Stimulated activated CD8-positive, alpha-beta memory T cell treated with anti-CD3 and anti-CD28 coated beads, Interleukin-12 subunit alpha, Interleukin-12 subunit beta, amount 100 ng/mL, for 4 hours (primary cell): Measurements from ENCODE around the gene PDZRN4.
"Not testable (repeated sequence)": the region's sequence is repeated elsewhere in the genome, so short reads cannot be mapped to it uniquely, and the experiment has no call there.

Source experiments
- DNase-seq: peaks from one replicate; pipeline ENCODE4 v3.0.0-alpha.2; 2020; ENCODE audit warnings: low read depth

Gene PDZRN4

DNA sequence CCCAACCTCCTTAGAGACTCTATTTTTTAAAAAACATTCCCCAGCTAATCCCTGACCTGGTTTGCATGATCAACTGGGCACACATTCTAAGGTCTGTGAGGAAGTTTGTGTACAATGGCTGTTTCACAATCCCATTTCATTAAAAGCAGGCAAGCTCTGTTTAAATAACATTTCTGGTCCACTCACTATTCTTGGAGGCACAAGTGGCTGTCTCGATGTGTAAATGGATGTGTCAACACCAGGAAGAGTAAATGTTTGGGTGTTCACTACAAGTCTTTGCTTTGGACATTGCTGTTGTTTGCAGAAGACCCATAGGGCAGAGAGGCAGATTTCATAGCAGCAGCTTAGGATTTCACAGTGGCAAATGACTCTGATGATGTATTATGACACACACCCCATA lies 98.3 kb downstream of the PDZRN4 start:
- DNase-seq = no peak

DNA sequence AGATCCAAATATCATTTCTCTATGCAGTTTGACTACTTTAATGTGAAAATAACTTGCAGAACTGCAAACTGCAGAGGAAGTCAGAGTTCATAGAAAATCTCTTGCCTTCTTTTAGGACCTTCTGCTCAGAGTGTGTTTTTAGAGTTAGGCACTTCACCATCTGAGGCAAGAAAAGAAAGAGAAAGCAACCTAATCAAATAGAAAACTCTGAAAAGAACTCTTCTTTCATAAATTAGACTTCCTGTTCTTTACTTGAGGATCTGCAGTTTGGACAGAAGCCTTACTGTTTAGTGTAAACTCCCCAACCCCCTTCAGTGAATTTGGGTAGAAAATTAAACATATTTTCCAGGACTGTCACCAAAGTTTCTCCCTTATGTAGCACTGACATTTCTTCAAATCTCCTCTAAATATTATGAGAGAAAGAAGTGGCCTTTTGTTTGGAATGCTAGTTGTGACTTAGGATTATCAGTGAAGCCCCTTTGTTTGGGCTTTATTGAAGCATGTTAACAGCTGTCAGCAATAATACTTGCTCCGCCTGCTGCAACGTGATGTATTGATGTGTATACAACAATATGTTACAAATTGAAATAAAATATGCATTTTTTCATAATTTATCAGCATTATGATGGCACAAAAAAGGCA lies 99.5 kb downstream of the PDZRN4 start:
- DNase-seq = no peak

- DNase-seq = no peak
These were observed 100.2 kb downstream of the PDZRN4 start for GRCh38 chr12:41288142-41288811.

DNA sequence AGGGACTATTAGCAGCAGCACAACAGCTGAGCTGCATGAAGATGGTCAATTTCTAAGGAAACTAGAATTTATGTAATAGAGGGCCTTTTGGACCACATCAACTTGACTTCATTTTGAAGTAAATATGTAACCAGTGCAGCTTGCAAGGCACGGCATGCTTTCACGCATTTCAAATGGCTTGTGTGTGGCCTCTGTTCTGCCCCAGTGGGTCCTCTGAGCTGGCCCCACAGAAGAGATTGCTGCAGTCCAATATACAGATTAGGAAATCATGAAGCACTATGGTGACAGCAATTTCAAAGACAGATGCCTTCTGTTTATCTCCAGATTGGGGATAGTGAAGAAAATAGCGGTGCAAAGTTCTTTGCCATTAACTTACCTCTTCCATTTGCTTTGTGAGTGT lies 101.4 kb downstream of the PDZRN4 start:
- DNase-seq = no peak

DNA sequence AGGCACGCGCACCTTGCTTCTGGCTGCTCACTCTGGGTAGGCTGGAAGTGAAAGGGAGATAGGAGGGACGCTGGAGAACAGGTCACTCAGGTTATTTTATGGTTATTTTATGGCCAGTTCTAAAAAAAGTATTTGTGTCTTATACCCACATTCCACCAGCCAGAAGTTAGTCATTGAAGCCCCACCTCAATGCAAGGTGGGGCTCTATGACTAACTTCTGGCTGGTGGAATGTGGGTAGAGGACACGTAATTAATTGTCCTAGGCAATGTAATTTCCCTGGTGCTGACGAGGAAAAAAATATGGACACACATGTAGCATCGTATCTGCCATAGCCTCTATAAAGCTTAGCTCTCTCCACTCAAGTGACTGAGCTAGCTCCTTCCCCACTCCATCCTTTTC lies 104.9 kb downstream of the PDZRN4 start:
- no peak for DNase-seq

GRCh38 chr12:41293461-41293860 lies 105.3 kb downstream of the PDZRN4 start:
- no peak for DNase-seq

DNA sequence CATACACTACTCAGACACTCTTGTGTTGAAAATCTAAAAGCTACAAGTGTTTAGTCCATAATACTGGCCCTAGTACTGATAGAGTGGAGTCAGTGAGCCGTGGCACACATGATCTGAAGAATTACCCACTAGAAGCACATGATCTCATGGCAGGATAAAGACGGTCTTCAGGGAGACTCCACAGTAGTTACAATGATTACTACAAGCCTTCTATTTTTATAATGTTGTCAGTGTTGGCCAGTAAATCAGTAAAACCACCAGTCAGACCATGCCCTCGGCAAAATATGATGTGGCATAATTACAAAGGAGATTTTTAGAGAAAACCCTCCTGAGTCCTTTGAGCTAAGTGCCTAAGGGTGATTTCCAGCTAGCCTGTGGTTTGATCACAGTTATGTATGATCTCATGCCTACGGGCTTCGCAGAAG lies 114.9 kb downstream of the PDZRN4 start:
- no peak for DNase-seq

DNA sequence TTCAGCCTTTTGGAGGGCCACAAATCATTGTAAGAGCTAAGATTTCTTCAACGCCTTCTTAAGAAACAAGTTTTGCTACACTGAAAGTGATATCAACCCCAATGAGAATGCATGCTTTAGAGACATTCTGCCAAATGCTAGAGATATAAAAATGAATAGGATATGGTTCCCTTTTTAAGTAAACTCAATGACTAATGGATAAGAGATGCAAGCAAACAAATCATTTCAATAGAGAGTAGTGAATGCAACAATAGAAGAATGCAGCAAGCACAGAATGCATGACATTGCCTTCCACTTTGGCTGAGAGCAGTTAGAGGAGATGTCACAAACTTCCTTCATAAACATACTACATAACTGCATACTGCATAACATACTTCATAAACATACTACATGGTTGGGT lies 116.4 kb downstream of the PDZRN4 start:
- no peak for DNase-seq

GRCh38 chr12:41310367-41310766 lies 122.2 kb downstream of the PDZRN4 start:
- DNase-seq = no peak

- no peak for DNase-seq
These were observed 123.8 kb downstream of the PDZRN4 start for GRCh38 chr12:41311883-41312282.

- not testable (repeated sequence) for DNase-seq
These were observed 124.3 kb downstream of the PDZRN4 start for GRCh38 chr12:41312451-41312850.

DNA sequence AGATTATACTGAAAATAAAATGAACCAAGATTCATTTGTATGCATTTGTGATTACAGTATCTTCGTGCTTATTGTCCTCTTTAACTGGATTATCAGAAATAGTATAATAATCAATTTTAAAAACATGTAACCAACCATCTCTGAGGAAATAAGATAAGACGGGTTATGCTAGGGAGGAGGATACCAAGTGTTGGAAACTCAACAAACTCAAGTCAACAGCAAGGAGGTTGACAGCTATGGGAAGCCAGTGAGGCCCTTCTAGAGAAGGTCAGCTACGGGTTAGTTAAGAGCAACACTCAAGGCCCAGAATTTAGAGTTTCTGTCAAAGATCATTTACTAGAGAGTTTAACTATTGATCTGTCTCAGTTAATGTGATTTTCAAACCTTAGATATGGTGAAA lies 137.2 kb downstream of the PDZRN4 start:
- DNase-seq = no peak

DNA sequence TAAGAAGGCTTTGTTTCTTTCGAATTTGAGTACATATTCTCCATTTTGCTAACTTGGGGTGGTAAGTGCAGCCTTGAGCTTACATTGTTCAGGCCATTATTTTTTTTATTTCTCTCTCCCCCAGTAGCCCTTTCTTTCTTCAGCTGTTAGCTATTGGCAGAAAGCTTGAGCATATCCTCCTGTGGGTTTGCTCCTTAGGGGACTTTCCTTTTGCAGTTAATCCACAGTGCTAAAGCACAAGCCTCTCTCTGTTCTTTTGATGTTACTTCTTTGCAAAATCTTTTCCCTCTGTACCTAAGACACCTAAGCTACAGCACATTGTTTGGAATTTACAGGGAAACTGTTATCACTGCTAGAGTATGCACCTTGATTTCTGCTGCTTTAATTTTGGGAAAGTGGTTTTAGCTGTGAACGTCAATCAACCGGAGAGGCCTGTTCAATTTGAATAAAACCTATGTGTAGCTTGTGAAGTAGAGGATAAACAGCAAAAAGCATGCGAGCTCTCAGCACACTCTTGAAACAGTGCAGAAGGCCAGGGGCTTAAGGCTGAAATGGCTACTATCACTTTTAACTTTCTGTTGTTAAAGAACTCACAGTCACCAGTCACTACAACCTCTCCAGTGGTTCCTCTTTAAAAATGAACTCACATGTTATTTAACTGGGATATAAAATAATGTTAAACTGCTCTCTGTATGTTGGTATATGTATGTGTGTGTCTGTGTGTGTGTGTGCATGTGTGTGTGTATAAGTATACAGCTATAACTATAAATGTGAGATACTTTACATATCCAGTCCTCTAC lies 139.2 kb downstream of the PDZRN4 start:
- no peak for DNase-seq

- no peak for DNase-seq
These were observed 145.9 kb downstream of the PDZRN4 start for GRCh38 chr12:41333974-41334373.

DNA sequence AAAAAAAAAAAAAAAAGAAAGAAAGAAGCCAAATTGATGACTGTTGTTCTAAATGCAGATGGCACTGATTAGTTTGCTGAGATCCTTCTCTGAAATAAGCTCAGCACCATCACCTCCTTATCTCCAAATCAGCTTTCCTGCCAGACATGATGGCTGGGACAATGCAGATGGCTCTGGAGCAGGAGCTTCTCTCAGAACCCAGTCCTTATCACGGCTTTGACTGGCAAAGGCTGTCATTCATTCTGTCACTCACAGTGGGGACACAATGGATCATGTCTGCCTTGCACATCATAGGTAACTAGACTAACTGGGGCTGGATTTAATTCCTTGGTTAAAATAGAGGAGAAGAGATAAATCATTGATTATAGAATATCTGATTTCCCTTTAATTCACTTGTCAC lies 146.3 kb downstream of the PDZRN4 start:
- DNase-seq = no peak

GRCh38 chr12:41336041-41336549 lies 148.0 kb downstream of the PDZRN4 start:
- no peak for DNase-seq

DNA sequence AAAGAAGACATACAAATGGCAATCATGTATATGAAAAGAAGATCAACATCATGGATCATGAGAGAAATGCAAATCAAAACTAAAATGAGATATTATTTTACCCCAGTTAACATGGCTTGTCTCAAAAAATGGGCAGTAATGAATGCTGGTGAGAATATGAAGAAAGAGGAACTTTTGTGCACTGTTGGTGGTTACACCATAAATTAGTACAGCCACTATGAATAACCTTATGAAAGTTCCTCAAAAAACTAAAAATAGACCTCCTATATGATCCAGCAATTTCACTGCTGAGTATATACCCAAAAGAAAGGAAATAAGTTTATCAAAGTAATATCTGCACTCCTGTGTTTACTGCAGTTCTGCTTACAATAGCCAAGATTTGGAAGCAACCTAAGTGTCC lies 151.7 kb downstream of the PDZRN4 start:
- no peak for DNase-seq

- DNase-seq = no peak
These were observed 156.8 kb downstream of the PDZRN4 start for GRCh38 chr12:41344776-41345470.

GRCh38 chr12:41348198-41348597 lies 160.1 kb downstream of the PDZRN4 start:
- no peak for DNase-seq

DNA sequence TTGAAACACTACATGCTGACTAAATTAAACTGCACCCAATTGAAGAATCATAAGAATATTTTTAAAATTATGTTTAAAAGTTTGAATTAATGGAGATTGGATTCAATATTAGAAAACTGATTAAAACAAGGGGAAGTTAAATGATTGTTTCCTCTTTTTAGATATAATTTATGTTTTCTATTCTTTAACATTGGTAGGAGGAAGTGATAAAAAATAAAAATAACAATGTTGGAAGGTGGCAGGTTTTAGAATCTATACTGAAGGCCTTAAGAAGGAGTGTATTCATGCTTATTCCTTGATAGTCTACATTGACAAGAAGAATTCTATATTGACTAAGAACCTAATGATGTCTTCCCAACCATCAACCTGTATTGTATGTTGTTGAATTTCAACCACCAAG lies 168.1 kb downstream of the PDZRN4 start:
- DNase-seq = no peak

DNA sequence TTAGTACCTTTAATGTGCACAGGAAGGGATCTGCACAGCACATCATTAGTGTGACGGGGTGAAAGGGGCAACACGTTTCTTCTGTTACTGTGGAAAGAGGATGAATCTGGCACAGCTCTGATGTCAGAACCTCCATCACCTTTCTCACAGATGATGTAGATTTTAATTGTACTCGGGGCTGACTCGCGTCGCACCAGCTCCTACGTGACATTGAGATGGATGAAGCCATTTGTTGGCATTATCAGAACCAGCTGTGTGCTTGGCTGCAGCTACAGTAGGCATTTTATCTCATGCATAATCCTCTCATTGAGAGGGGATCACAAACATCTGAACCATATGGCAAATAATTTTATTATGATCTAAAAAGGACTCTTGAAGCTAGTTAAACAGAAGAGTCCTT lies 173.6 kb downstream of the PDZRN4 start:
- DNase-seq = no peak

DNA sequence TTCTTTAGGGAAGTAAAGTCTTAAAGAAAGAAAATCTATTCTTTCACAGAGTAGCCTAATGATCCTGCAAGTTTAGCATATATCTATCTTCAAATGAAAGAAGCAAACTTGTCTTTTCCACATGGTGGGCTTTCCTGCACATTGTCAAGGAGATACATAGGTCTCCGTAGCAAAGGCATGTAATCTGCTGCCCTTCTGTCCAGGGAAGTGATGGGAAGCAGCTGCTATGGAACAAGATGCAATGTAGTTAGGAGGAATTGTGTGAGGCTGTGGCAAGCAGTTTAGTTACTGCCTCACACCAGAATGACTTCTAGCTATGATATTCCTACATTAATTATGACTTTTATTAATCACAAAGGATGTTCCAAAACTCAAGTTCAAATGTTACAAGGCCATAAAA lies 174.4 kb downstream of the PDZRN4 start:
- no peak for DNase-seq
